ENCODE data around the gene CASK.

CASK gene

GRCh38 chrX:41707218-41707617 lies 216.1 kb downstream of the CASK start:
- no peak for DNase-seq (ENCODE audit: extremely low read depth, low read depth)
- H3K4me3 ChIP-seq (replicated peaks; ENCODE audit: low read depth, low read length), result no peak overlapping the region
- TF ChIP-seq CTCF (IDR thresholded peaks at IDR 0.05; ENCODE audit: low read depth, low read length, missing control alignments), result no peak

GRCh38 chrX:41705680-41706374 lies 217.5 kb downstream of the CASK start:
- H3K4me3 ChIP-seq (replicated peaks; ENCODE audit: low read depth, low read length), result no peak overlapping the region
- no peak for TF ChIP-seq CTCF (IDR thresholded peaks at IDR 0.05; ENCODE audit: low read depth, low read length, missing control alignments)
- DNase-seq (ENCODE audit: extremely low read depth, low read depth), result no peak

GRCh38 chrX:41705042-41705441 lies 218.3 kb downstream of the CASK start:
- no peak for DNase-seq (ENCODE audit: extremely low read depth, low read depth)
- no peak overlapping the region for H3K4me3 ChIP-seq (replicated peaks; ENCODE audit: low read depth, low read length)
- no peak for TF ChIP-seq CTCF (IDR thresholded peaks at IDR 0.05; ENCODE audit: low read depth, low read length, missing control alignments)

- no peak for TF ChIP-seq CTCF (IDR thresholded peaks at IDR 0.05; ENCODE audit: low read depth, low read length, missing control alignments)
- DNase-seq (ENCODE audit: extremely low read depth, low read depth), result no peak
- H3K4me3 ChIP-seq (replicated peaks; ENCODE audit: low read depth, low read length), result no peak overlapping the region
Observed at GRCh38 chrX:41703574-41704029, 219.8 kb downstream of the CASK start.

- DNase-seq (ENCODE audit: extremely low read depth, low read depth), result no peak
- no peak for TF ChIP-seq CTCF (IDR thresholded peaks at IDR 0.05; ENCODE audit: low read depth, low read length, missing control alignments)
- H3K4me3 ChIP-seq (replicated peaks; ENCODE audit: low read depth, low read length), result no peak overlapping the region
Observed at GRCh38 chrX:41695426-41695825, 227.9 kb downstream of the CASK start.

- H3K4me3 ChIP-seq (replicated peaks; ENCODE audit: low read depth, low read length), result no peak overlapping the region
- no peak for DNase-seq (ENCODE audit: extremely low read depth, low read depth)
- no peak for TF ChIP-seq CTCF (IDR thresholded peaks at IDR 0.05; ENCODE audit: low read depth, low read length, missing control alignments)
Observed at GRCh38 chrX:41693024-41693423, 230.3 kb downstream of the CASK start.
